K562 (cell line): Measurements from ENCODE around the gene PSD2. TPM values are rescaled to one million over a fixed set of nuclear protein-coding genes. Genes with fewer than 3 reads are reported as not detected.

Experiments used
- ARID4B ChIP-seq: sonication (generic); formaldehyde crosslinking; IDR thresholded peaks from 2 replicates; pipeline ENCODE4 v1.8.0; 2022; ENCODE audit warnings: mild to moderate bottlenecking, missing genetic modification reagents
- E2F8 ChIP-seq: fragments of 450-650 bp; IDR thresholded peaks from 2 replicates; pipeline ENCODE4 v1.7.1; 2018; ENCODE audit warnings: mild to moderate bottlenecking, low read depth; ENCODE audit not compliant: partially characterized antibody
- REST ChIP-seq, 2 experiments: fragments of 450-650 bp; formaldehyde crosslinking in 1 of 2; IDR thresholded peaks; 2 replicates each; pipeline versions ENCODE4 v1.4.0 to v1.6.1; 2014 to 2020; ENCODE audit warnings: mild to moderate bottlenecking in 2 of 2, borderline replicate concordance in 1 of 2, low read depth in 1 of 2
- STAG1 ChIP-seq: sonication (generic); formaldehyde crosslinking; IDR thresholded peaks from 2 replicates; pipeline ENCODE4 v1.5.0; 2020; ENCODE audit warnings: missing genetic modification reagents, borderline replicate concordance
- ZNF212 ChIP-seq: fragments of 450-650 bp; formaldehyde crosslinking; IDR thresholded peaks from 2 replicates; pipeline ENCODE4 v1.4.0; 2020; ENCODE audit warnings: mild to moderate bottlenecking
- polyA plus RNA-seq, 8 experiments: library from polyadenylated mRNA; depleted of rRNA in 4 of 8; stranded (reverse) in 5 of 8; unstranded in 3 of 8; fragments of >200 nt; fragmentation: Nextera tagmentation in 2 of 8; fragmentation: Illumina TruSeq in 1 of 8; extraction: Ambion mirVana in 2 of 8; extraction: Trizol in 1 of 8; gene quantifications; 2 replicates each; pipeline versions ENCODE4 v1.2.1 to v1.2.3, GENCODE V29; 2011 to 2014; ENCODE audit warnings: inconsistent platforms in 1 of 8, missing spikeins in 1 of 8
- total RNA-seq, 7 experiments: library from RNA; depleted of rRNA in 6 of 7; stranded (reverse); fragments of >200 nt in 6 of 7; fragmentation: Illumina TruSeq in 2 of 7; extraction: Trizol in 2 of 7; gene quantifications; 2 replicates each; pipeline versions ENCODE4 v1.2.1 to v1.2.3, GENCODE V29; 2011 to 2021; ENCODE audit warnings: low replicate concordance in 1 of 7

Gene PSD2
- total and polyA plus RNA-seq, 9 of the 15 experiments (the other 6 are each of a cell fraction or from before 2014, with no cell fraction given): 0.01 to 0.09 (median 0.04) TPM; not detected in 4

- TF ChIP-seq REST (IDR thresholded peaks at IDR 0.05; ENCODE audit: borderline replicate concordance) (peak; percentile 99), REST (CRISPR knock-in tag; IDR thresholded peaks at IDR 0.05; ENCODE audit: low read depth) (peak; percentile 95), STAG1 (peak; percentile 28; the same call in 1 of the 2 replicates), E2F8 (no peak), ZNF212 (CRISPR knock-in tag) (no peak), ARID4B (CRISPR knock-in tag) (no peak)
Measured at GRCh38 chr5:139808481-139809330, 13.1 kb downstream of the PSD2 start (continued).
